Measurements from ENCODE around the gene ICAM5. TPM values are rescaled to one million over a fixed set of nuclear protein-coding genes. Genes with fewer than 3 reads are reported as not detected.

The ICAM5 gene
- total and polyA plus RNA-seq, 10 of the 15 experiments (the other 5 are each of a cell fraction or from before 2014, with no cell fraction given): 0.14 to 4.6 (median 0.94) TPM; not detected in 2

- TF ChIP-seq ZBED1 (IDR thresholded peaks at IDR 0.05; ENCODE audit: borderline replicate concordance): no peak; the same call in 1 of the 2 replicates
- TF ChIP-seq, protein P1, sequence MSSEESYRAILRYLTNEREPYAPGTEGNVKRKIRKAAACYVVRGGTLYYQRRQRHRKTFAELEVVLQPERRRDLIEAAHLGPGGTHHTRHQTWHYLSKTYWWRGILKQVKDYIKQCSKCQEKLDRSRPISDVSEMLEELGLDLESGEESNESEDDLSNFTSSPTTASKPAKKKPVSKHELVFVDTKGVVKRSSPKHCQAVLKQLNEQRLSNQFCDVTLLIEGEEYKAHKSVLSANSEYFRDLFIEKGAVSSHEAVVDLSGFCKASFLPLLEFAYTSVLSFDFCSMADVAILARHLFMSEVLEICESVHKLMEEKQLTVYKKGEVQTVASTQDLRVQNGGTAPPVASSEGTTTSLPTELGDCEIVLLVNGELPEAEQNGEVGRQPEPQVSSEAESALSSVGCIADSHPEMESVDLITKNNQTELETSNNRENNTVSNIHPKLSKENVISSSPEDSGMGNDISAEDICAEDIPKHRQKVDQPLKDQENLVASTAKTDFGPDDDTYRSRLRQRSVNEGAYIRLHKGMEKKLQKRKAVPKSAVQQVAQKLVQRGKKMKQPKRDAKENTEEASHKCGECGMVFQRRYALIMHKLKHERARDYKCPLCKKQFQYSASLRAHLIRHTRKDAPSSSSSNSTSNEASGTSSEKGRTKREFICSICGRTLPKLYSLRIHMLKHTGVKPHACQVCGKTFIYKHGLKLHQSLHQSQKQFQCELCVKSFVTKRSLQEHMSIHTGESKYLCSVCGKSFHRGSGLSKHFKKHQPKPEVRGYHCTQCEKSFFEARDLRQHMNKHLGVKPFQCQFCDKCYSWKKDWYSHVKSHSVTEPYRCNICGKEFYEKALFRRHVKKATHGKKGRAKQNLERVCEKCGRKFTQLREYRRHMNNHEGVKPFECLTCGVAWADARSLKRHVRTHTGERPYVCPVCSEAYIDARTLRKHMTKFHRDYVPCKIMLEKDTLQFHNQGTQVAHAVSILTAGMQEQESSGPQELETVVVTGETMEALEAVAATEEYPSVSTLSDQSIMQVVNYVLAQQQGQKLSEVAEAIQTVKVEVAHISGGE (CRISPR knock-in tag; IDR thresholded peaks at IDR 0.05): no peak
- TF ChIP-seq RAD51 (IDR thresholded peaks at IDR 0.05): peak; percentile 62
- TF ChIP-seq GATAD2B (conservative IDR thresholded peaks at IDR 0.05; ENCODE audit: low read depth): 0 out of 2 replicates have a peak, but pooled peaks have one; percentile 23
- TF ChIP-seq NFYA (IDR thresholded peaks at IDR 0.05; ENCODE audit: borderline replicate concordance, low read depth, low read length): no peak
- no peak for TF ChIP-seq ASH2L (IDR thresholded peaks at IDR 0.05; ENCODE audit: borderline replicate concordance, low read depth)
- TF ChIP-seq GABPA (IDR thresholded peaks at IDR 0.05; ENCODE audit: low read depth): peak; percentile 71
- peak; percentile 50 for TF ChIP-seq E4F1 (IDR thresholded peaks at IDR 0.05; ENCODE audit: borderline replicate concordance, partially characterized antibody)
- no peak for TF ChIP-seq SPI1 (IDR thresholded peaks at IDR 0.05; ENCODE audit: borderline replicate concordance, insufficient read depth, low read depth, low read length)
- TF ChIP-seq, protein P2, sequence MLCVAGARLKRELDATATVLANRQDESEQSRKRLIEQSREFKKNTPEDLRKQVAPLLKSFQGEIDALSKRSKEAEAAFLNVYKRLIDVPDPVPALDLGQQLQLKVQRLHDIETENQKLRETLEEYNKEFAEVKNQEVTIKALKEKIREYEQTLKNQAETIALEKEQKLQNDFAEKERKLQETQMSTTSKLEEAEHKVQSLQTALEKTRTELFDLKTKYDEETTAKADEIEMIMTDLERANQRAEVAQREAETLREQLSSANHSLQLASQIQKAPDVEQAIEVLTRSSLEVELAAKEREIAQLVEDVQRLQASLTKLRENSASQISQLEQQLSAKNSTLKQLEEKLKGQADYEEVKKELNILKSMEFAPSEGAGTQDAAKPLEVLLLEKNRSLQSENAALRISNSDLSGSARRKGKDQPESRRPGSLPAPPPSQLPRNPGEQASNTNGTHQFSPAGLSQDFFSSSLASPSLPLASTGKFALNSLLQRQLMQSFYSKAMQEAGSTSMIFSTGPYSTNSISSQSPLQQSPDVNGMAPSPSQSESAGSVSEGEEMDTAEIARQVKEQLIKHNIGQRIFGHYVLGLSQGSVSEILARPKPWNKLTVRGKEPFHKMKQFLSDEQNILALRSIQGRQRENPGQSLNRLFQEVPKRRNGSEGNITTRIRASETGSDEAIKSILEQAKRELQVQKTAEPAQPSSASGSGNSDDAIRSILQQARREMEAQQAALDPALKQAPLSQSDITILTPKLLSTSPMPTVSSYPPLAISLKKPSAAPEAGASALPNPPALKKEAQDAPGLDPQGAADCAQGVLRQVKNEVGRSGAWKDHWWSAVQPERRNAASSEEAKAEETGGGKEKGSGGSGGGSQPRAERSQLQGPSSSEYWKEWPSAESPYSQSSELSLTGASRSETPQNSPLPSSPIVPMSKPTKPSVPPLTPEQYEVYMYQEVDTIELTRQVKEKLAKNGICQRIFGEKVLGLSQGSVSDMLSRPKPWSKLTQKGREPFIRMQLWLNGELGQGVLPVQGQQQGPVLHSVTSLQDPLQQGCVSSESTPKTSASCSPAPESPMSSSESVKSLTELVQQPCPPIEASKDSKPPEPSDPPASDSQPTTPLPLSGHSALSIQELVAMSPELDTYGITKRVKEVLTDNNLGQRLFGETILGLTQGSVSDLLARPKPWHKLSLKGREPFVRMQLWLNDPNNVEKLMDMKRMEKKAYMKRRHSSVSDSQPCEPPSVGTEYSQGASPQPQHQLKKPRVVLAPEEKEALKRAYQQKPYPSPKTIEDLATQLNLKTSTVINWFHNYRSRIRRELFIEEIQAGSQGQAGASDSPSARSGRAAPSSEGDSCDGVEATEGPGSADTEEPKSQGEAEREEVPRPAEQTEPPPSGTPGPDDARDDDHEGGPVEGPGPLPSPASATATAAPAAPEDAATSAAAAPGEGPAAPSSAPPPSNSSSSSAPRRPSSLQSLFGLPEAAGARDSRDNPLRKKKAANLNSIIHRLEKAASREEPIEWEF (IDR thresholded peaks at IDR 0.05; ENCODE audit: insufficient replicate concordance, low read depth, low read length): peak; percentile 29
- TF ChIP-seq POLR2A (IDR thresholded peaks at IDR 0.05; ENCODE audit: low read depth, low read length): peak; percentile 98
- TF ChIP-seq SUPT20H (IDR thresholded peaks at IDR 0.05; ENCODE audit: borderline replicate concordance, control insufficient read depth, low read depth, low read length): no peak
- peak; percentile 98 for TF ChIP-seq POLR2AphosphoS5 (IDR thresholded peaks at IDR 0.05; ENCODE audit: low read length)
- no peak for TF ChIP-seq CEBPZ (IDR thresholded peaks at IDR 0.05; ENCODE audit: low read depth, low read length)
Measured at GRCh38 chr19:10270616-10271394, 18.9 kb upstream of the ICAM5 start, which contains the start of gene ICAM1 (continued).

All from GM12878 (cell line).